Stimulated activated naive CD8-positive, alpha-beta T cell treated with anti-CD3 and anti-CD28 coated beads, Interleukin-15, Interleukin-2, amounts not matched to agents 100 ng/mL and 50 ng/mL, for 24 hours (primary cell): ENCODE results near the gene LUZP1.
"Not testable (repeated sequence)": the region's sequence is repeated elsewhere in the genome, so short reads cannot be mapped to it uniquely, and the experiment has no call there.

Source experiments
- H3K27ac Mint-ChIP-seq: one replicate; pipeline ENCODE4 v1.8.0; 2021; ENCODE audit warnings: mild to moderate bottlenecking, mixed read lengths
- H3K27me3 Mint-ChIP-seq: one replicate; pipeline ENCODE4 v1.8.0; 2021; ENCODE audit warnings: mixed read lengths
- H3K36me3 Mint-ChIP-seq: one replicate; pipeline ENCODE4 v1.8.0; 2021; ENCODE audit warnings: low read depth, mixed read lengths
- H3K4me1 Mint-ChIP-seq: one replicate; pipeline ENCODE4 v1.8.0; 2021; ENCODE audit warnings: low read depth, mixed read lengths
- H3K4me3 Mint-ChIP-seq: one replicate; pipeline ENCODE4 v1.8.0; 2021; ENCODE audit warnings: mild to moderate bottlenecking, mixed read lengths
- H3K9me3 Mint-ChIP-seq: one replicate; pipeline ENCODE4 v1.8.0; 2021; ENCODE audit warnings: mixed read lengths

The LUZP1 gene

DNA sequence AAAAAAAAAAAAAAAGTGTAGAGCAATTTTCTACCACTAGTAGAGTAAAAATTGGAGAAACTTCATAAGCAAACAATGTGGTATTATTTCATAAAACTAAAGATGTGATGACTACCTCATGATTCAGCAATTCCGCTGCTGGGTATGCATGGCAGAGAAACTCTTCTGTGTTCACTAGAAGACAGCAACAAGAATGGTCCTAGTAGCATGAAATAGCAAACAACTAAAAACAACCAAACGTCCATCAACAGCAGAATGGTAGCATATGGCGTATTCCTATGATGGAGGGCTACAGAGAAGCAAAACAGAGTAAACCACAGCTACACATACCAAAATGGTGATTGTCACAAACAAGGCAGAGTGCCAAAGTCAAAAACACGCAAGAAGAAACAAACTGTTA is 29.7 kb upstream of the LUZP1 start:
- Mint-ChIP-seq H3K4me3 (no peak overlapping the region), H3K9me3 (no peaks in the 10 kb centered on the region), H3K36me3 (no peaks in the 10 kb centered on the region), H3K4me1 (no peaks in the 10 kb centered on the region), H3K27me3 (peaks cover 13% of the 10 kb centered on the region), H3K27ac (no peak overlapping the region)

DNA sequence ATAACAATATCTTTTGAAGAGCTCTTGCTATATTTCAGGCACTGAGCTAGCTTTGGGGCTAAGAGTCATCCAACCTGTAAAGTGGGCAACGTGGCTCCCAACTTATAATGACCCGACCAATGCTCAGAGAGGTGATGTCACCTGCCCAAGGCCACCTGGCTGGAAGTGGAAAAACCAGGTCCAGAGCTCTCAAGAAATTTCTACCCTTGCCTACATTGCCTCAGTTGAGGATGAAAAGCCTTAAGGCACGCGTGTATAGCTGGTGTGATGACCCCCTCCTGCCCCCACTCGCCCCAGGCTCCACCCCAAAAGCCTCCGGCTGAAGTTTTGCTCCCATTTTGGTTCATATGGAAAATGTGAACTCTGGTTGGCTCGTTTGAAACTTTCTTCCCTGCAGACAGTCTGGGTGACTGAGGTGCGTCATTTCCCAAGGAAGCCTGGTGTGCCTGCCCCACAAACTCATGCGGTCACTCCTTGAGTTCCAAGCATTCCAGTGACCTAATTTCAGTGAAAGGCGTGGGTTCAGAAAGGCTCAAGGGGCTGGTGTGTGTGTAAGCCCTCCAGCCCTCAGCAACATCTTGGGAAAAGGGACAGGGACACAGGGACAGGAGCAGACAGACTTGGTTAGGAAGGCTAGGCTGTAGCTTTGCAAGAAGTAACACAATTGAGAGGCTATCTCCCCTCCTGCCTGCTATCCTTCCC is 28.1 kb upstream of the LUZP1 start:
- Mint-ChIP-seq H3K36me3 (no peaks in the 10 kb centered on the region), H3K27me3 (peaks cover 16% of the 10 kb centered on the region), H3K9me3 (no peaks in the 10 kb centered on the region), H3K27ac (no peak overlapping the region), H3K4me3 (no peak overlapping the region), H3K4me1 (no peaks in the 10 kb centered on the region)

DNA sequence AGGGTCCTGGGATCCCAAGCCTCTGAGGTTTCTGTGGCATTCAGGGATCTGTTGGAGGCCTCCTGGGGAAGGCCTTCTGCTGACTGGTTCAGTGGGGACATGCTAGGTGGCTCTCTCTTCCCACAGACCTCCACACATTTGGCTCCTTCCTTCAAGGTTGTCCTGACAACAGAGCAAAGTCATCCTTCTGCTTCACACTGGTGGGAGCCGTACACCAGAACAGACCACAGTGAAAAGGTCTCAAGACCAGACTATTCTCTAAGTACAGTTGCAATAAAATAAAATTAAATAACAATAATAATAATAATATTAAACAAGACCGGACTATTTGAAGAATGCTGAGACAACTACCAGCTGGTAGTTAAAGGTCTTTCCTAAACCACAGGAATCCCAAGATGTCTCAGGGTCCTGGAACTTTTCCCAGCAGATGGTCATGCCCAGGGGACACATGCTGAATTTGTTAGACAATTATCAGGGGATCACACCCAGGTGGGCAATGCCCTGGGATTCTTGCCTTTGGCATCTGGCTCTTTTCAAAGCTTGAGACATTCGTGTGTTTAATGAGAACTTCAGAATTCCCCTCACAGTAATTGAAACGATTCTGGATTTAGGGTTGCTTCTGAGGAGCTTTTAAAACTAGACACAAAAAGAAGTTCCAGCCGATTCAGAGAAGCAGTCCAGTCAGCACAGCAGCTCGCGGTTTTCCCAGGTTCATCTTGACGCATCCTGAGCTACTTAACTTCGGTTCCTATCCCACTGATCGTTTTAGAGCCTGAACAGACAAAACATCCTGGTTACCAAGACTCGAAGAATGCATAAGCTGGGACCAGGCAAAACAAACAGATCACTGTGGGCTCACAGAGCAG is 25.7 kb upstream of the LUZP1 start:
- Mint-ChIP-seq H3K27me3 (peaks cover 18% of the 10 kb centered on the region), H3K36me3 (no peaks in the 10 kb centered on the region), H3K4me1 (no peaks in the 10 kb centered on the region), H3K4me3 (no peak overlapping the region), H3K27ac (no peak overlapping the region), H3K9me3 (no peaks in the 10 kb centered on the region)

DNA sequence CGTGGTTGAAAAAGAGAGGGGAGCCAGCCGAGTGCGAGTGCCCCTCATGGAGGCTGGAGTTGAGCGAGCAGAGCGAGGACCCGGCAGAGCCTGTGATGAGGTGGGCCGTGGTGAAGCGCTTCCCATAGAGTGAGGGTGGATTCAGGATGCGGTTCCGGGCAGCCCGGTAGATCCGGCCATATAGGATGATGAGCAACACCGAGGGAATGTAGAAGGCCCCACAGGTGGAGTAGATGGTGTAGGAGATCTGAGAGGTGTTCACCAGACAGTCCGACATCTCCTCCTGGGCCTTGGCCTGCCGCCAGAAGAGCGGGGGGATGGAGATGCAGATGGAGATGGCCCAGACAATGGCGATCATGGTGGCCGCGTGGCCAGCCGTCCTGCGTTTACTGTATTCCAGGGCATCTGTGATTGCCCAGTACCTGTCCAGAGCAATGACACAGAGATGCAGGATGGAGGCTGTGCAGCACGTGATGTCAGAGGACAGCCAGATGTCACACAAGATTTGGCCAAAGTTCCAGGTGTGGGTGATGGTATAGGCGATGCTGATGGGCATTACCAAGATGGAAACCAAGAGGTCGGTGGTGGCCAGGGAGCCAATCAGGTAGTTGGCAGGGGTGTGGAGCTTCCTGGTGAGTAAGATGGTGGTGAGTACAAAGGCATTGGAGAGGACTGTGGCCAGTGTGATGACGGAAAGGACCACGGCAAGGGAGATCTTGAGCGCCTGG is 24.9 kb upstream of the LUZP1 start:
- Mint-ChIP-seq H3K27ac (no peak overlapping the region), H3K4me1 (no peaks in the 10 kb centered on the region), H3K27me3 (peaks cover 18% of the 10 kb centered on the region), H3K9me3 (no peaks in the 10 kb centered on the region), H3K36me3 (no peaks in the 10 kb centered on the region), H3K4me3 (no peak overlapping the region)

DNA sequence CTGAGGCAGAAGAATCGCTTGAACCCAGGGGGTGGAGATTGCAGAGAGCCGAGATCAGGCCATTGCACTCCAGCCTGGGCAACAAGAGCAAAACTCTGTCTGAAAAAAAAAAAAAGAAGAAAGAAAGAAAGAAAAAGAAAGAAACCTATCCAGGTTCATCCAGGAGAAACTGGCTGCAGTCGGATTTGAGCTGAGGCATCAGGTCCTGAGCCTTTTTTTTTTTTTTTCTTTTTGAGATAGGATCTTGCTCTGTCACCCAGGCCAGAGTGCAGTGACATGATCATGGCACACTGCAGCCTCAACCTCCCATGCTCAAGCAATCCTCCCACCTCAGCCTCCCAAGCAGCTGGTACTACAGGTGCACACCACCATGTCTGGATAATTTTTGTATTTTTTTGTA is 22.5 kb upstream of the LUZP1 start:
- Mint-ChIP-seq H3K4me3 (no peak overlapping the region), H3K27ac (no peak overlapping the region), H3K4me1 (no peaks in the 10 kb centered on the region), H3K36me3 (no peaks in the 10 kb centered on the region), H3K9me3 (no peaks in the 10 kb centered on the region), H3K27me3 (peaks cover 15% of the 10 kb centered on the region)

DNA sequence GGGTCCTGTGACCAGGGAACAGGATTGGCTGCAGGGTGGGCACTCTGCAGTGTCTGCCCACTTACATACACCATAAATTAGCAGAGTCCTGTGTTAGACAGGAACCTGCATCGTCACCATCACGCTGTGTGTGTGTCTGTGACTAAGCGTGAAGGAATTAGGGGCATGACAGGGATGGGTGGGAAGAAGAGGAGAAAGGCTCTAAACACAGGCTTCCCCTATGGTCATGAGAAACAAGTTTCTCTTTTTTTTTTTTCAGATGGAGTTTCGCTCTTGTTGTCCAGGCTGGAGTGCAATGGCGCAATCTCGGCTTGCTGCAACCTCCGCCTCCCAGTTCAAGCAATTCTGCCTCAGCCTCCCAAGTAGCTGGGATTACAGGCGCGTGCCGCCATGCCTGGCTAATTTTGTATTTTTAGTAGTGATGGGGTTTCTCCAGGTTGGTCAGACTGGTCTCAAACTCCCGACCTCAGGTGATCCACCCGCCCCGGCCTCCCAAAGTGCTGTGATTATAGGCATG is 20.3 kb upstream of the LUZP1 start:
- not testable (repeated sequence) for H3K27ac Mint-ChIP-seq, H3K9me3 Mint-ChIP-seq, H3K4me1 Mint-ChIP-seq, H3K27me3 Mint-ChIP-seq, H3K36me3 Mint-ChIP-seq, H3K4me3 Mint-ChIP-seq

DNA sequence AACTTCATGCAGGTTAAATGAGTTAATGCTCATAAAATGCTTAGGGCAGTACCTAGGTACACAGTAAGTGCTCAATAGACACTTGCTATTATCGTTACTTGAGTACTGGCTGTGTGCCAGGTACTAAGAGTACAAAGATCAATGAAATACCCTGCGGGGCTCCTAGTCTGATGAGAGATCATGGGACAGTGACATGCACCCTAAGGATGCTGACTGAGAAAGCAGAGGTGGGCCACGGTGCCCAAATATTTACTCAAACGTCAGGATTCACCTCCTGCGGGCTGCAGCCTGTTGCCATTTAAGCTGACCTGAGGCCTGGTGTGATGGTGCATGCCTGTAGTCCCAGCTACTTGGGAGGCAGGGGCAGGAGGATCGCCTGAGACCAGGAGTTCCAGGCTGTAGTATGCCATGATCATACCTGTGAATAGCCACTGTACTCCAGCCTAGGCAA is 19.8 kb upstream of the LUZP1 start:
- Mint-ChIP-seq H3K36me3 (no peaks in the 10 kb centered on the region), H3K4me3 (no peak overlapping the region), H3K27me3 (peaks cover 6% of the 10 kb centered on the region), H3K4me1 (no peaks in the 10 kb centered on the region), H3K9me3 (no peaks in the 10 kb centered on the region), H3K27ac (no peak overlapping the region)

DNA sequence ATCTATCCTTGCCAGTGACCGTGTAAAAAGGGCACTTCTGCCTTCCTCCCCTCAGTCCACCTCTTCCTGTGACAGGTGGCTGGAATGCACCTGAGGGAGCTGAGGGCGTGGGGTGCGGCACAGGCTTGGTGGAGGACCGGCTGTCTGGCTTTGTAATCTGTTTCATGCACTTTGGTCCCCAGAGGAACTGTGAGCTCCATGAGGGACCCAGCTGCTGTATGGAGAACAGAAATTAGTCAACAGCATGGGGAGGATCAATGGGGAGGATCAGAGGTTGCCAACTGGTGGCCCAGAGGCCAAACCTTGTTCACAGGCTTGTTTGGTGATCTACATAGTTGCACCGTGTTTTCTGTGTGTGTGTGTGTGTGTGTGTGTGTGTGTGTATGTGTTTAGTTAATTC is 19.0 kb upstream of the LUZP1 start:
- Mint-ChIP-seq H3K36me3 (no peaks in the 10 kb centered on the region), H3K27me3 (peaks cover 3% of the 10 kb centered on the region), H3K9me3 (no peaks in the 10 kb centered on the region), H3K4me3 (no peak overlapping the region), H3K4me1 (no peaks in the 10 kb centered on the region), H3K27ac (no peak overlapping the region)

DNA sequence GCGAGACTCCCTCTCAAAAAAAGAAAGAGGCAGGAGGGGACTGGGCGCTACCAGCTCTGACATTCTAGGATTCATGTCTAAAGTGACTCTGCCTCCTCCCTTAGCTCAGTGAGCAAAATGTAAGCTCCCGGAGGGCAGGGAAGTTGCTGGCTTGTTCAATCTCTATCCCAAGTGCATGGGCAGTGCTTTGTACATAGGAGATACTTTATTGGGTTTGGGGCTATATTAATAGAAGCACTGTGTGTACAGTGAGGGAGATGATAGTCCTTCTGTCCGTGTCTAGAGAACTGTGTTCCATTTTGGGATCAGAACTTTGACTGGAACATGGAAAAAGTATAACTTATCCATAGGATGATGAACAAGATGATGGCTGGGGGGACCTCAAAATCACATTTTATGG is 16.7 kb upstream of the LUZP1 start:
- H3K4me3 Mint-ChIP-seq, result no peak overlapping the region
- H3K4me1 Mint-ChIP-seq, result no peaks in the 10 kb centered on the region
- no peaks in the 10 kb centered on the region for H3K27me3 Mint-ChIP-seq
- no peak overlapping the region for H3K27ac Mint-ChIP-seq
- H3K9me3 Mint-ChIP-seq, result no peaks in the 10 kb centered on the region
- no peaks in the 10 kb centered on the region for H3K36me3 Mint-ChIP-seq

DNA sequence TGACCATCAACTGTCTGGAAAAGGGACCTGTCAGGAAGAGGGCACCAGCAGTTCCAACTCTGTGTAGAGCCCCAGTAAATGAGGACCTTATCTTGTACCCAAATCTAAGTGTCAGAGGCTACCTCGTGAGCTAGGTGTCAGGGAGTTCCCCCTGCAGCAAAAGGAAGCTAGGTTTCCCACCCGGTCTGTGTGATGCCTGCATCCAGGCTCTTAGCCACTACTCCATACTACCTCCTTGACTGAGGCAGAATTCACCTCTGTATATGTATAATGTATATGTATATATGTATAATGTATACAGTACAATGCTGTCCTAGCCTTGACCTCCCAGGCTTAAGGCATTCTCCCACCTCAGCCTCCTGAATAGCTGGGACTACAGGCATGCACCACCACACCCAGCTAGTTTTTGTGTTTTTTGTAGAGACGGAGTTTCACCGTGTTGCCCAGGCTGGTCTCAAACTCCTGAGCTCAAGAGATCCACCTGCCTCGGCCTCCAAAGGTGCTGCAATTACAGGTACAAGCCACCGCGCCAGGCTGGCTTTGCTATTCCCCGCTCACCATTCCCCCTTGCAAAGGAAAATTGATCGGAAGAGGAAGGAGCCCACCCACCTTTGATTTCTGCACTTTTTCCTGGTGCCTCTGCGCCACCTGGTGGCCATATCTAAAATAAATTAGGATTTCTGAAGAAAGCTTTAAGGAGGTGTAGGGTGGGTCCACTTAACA is 15.7 kb upstream of the LUZP1 start:
- H3K9me3 Mint-ChIP-seq, result no peaks in the 10 kb centered on the region
- no peaks in the 10 kb centered on the region for H3K36me3 Mint-ChIP-seq
- H3K27me3 Mint-ChIP-seq, result peaks cover 3% of the 10 kb centered on the region
- no peak overlapping the region for H3K27ac Mint-ChIP-seq
- H3K4me1 Mint-ChIP-seq, result no peaks in the 10 kb centered on the region
- H3K4me3 Mint-ChIP-seq, result peak overlapping the region; percentile 40

DNA sequence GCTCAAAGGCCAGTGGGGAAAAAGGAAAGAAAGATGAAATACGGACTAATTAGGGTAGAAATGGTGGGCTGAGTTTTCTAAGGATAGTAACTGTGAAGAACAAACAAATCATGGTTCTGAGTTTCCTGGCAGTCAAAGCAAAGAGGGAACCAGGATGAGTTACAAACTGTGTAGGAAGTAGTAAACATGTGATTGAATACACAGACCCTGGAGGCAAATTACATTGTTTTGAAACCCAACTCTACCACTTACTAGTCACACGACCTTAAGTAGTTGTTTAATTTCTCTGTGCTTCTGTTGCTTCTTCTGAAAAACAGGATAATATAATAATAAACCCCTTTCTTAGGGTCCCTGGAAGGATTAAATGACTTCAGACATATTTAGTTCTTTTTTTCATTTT is 11.2 kb upstream of the LUZP1 start:
- peaks cover 13% of the 10 kb centered on the region for H3K4me1 Mint-ChIP-seq
- no peaks in the 10 kb centered on the region for H3K9me3 Mint-ChIP-seq
- no peaks in the 10 kb centered on the region for H3K36me3 Mint-ChIP-seq
- no peak overlapping the region for H3K27ac Mint-ChIP-seq
- no peak overlapping the region for H3K4me3 Mint-ChIP-seq
- H3K27me3 Mint-ChIP-seq, result peaks cover 28% of the 10 kb centered on the region

DNA sequence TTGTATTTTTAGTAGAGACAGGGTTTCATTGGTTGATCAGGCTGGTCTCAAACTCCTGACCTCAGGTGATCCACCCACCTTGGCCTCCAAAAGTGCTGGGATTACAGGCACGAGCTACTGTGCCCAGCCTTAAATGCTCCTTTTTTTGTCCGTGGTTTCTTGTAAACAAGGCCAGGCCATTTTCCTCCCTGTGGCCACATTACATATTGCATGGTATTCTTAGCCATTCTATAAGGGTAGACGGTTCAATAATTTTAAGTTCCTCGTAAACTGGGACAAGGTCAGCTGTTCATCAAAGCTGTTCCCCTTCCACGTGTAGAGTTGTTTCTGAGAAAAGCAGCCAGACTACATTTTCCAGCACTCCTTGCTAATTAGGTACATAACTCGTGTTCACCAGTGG is 10.3 kb upstream of the LUZP1 start:
- Mint-ChIP-seq H3K4me1 (peaks cover 18% of the 10 kb centered on the region), H3K4me3 (no peak overlapping the region)

DNA sequence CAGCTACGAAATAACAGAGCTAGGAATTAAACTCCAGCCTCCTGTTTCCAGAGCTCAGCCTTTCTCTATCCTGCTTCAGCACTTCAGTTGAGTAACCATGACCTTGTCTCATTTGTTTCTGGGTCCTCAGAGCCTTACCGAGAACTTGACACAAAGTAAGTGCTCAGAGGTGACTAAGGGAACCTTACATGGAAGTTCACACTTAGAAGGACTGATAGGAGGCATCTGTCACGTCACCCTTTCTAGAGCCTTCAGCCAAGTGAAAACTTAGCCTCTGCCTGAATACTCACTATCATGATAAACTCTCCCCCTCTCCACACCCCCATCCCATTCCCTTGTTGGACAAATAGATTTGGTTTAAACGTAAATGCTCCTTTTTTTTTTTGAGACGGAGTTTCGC is 9.8 kb upstream of the LUZP1 start:
- no peaks in the 10 kb centered on the region for H3K36me3 Mint-ChIP-seq
- H3K4me1 Mint-ChIP-seq, result peaks cover 18% of the 10 kb centered on the region
- peak overlapping the region; percentile 62 for H3K4me3 Mint-ChIP-seq
- H3K27me3 Mint-ChIP-seq, result peaks cover 28% of the 10 kb centered on the region
- H3K9me3 Mint-ChIP-seq, result no peaks in the 10 kb centered on the region
- H3K27ac Mint-ChIP-seq, result no peak overlapping the region

More for the DNA sequence above, 10.3 kb upstream of the LUZP1 start:
- H3K27ac Mint-ChIP-seq, result no peak overlapping the region
- H3K36me3 Mint-ChIP-seq, result no peaks in the 10 kb centered on the region
- H3K9me3 Mint-ChIP-seq, result no peaks in the 10 kb centered on the region
- peaks cover 28% of the 10 kb centered on the region for H3K27me3 Mint-ChIP-seq
